ENCODE results near the gene TXNRD2.
"Not testable (repeated sequence)": the region's sequence is repeated elsewhere in the genome, so short reads cannot be mapped to it uniquely, and the experiment has no call there.

Gene TXNRD2

DNA sequence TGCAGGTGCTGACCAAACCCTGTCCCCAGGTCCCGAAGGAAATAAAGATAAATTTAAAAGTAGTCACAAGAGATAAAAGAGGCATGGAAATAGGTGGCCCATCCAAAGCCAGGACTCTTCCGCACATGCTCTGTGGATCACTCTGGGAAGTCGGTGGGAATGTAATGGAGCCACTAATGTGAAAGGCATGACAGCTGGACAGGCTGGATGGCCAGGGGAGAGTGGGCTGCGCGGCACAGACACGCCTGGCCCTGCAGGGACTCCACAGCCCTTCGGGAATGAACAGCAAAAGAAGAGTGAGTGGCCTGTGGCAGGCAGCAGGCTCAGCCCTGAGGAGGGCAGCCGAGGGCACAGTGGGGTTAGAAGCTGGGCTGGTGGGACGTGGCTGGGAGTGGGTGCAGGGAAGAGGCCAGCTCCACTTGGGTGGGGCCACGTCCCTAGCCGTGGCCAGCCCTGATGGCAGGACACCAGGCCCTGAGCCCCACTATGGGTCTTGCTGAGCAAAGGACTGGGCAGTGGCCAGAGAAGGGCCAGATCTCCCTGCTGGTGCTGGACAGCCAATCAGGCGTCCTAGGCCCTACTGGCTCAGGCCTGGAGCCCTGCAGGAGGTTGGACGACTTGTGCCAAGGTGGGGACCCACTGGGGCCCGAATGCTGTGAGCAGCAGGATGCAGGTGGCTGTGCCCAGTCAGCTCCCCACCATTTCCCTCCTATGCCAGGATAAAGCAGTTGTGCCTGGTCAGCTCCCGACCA is 55.6 kb downstream of the TXNRD2 start:
- intact Hi-C loops (cut with DNase I), result no loop called here
- no peak for DNase-seq

DNA sequence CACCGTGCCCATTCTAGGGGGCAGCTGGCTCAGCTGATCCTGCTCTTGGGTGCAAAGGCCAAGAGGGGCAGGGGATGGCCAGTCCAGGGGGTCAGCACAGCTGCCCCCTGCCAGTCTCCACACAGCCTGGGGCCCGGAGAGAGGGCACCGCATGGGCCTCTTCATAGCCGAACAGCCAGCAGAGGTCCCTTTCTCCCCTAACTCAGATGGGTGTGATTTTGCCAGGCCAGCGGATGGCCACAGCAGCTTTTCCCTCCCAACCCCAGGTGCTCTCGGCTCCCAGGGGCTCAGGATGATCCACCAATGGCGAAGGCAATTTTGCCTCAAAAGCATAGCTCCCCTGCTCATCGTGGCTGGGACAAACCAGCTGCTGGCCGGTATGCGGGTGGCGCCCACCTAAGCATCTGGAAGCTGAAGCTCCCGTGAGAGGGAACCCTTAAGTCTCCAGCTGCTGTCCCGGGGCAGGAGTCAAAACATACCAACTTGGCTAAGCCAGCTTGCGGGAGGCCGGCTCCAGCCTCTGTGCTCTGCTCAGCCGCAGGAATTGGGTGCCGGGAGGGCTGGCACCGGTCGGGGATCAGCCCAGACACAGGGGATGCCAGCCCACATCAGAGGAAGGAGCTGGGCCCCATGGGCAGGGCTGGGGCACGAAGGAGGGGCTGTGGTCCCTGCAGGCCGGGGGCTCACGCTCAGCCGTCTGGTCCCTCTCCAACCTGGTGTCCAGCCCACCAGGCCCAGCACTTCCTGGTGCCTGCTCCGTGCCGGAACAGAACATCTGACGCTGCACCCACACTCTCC is 56.5 kb downstream of the TXNRD2 start:
- intact Hi-C loops (cut with DNase I), result no loop called here
- no peak for DNase-seq

DNA sequence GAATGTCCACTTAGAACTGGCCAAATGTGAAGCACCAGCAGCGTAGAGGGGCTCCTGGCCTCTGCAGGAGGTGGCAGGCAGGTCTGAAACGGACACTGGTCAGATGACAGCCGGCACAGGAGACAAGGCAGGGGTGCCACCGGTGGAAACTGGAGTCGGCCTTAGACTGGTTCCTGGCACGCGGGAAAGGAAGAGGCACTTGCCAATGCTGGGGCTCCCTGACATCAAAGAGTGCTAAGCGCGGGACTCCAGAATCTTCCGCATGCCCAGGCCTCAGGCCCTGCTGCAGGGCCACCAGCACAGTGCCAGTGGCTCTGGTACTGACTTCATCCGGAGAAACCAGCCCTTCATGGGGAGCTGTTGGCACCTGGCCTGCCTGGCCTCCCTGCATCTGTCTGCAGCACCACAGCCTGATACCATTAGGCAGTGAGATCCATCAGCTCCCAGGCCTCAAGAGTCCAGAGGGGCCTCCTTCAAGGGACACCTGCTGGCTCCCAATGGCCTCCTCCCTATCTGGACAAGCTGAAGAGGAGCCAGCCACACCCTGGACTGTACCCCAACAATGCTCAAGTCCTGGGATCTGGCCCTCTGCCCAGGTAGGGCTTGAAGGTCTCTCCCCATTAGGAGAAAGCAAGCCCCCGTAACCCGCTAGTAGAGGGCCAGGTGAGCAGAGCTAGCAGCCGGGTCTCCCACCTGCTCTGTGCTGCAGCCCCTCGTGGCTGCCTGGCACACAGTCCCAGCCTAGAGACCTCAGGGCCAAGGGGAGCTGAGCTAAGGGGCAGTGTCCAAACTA is 57.3 kb downstream of the TXNRD2 start:
- peak in 1 of 42 donors; percentile 17 for DNase-seq
- intact Hi-C loops (cut with DNase I), result no loop called here

DNA sequence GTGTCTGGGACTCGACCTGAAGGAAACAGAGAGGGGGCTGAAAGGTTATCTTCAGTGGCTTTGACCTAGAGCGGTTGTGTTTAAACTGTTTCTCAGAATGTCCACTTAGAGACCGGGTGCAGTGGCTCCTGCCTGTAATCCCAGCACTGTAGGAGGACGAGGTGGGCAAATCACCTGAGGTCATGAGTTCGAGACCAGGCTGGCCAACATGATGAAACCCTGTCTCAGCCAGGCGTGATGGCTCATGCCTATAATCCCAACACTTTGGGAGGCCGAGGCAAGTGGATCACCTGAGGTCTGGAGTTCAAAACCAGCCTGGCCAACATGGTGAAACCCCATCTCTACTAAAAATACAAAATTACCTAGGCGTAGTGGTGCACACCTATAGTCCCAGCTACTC is 58.2 kb downstream of the TXNRD2 start:
- intact Hi-C loops (cut with DNase I), result not testable (repeated sequence)
- DNase-seq, result peak in 1 of 42 donors; percentile 6

DNA sequence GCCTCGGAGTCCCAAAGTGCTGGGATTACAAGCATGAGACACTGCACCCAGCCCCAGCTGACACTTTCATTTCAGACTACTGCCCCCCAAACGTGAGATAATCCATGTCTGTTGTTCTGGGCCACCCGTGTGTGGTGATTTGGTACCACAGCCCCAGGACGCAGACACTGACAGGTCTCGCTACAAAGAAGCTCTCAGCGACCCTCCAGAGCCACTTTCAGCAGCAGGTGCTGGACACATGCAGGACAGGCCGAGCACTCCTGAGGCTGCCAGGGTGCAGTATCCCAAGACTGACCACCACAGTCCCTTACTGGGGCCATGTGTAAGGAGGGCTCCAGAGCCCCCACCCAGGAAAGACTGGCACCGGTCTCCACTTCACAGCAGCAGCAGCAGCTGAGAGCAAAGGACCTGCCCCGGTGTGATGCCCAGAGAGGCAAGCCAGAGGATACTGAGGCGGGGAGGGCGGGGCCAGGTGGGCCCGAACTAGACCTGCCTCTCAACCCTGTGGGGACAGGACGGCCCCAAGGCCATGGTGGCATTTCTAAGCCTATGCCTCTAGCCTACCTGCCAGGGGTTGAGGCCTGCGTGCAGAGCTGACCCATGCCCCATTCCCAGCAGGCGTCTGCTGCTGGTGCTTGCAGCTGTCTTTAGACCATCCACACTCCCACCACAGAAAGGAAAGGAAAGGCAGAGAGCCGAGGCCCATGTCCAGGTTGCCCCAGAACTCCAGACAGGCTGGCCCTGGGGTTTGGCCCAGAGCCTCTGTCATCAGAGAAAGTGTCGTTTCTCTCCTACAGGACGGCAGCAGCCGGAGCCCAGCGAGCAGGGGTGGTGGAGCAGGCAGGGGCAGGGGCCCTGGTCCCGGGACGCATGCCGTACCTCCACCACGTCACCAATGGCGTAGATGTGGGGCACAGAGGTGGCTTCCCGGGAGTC is 58.9 kb downstream of the TXNRD2 start:
- intact Hi-C loops (cut with DNase I), result no loop called here
- DNase-seq, result peak in 5 of 42 donors; percentile 3 to 27 (median 14)

DNA sequence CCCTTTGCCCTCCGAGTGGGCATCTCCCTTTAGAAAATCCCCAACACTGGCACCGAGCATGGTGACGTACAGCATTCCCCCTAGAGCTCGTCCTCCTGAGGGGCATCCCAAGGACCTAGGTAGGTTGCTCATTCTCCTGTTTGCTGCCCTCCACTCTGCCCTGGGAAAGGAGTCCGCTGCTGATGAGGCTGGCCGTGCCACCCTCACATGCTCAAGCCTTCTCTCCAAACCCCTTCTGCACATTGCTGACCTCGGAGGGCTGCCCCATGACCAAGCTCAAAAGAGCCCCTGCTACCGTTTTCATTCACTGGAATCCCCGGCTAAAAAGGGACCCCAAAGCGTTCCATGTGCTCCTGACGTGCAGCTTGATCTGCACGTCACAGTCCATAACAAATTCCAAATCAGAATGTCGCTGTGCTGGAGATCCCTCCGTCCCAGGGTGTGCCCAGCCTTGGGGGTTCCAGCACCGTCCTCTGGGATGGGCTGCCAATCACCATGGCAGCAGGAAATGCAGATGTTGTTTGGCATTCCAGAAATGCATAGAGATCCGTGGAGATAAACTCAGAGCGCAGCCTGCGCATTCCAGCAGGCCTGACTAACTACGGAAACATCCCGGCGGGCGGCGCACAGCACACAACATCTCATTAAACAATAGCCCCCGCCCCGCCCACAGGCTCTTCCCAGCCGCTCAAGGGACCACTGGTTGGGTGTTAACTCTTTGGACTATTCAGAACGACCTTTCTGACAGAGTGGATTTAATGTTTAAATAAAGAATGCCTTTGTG is 60.6 kb downstream of the TXNRD2 start:
- DNase-seq, result peak in 7 of 42 donors; percentile 3 to 27 (median 11)
- intact Hi-C loops (cut with DNase I), result no loop called here

DNA sequence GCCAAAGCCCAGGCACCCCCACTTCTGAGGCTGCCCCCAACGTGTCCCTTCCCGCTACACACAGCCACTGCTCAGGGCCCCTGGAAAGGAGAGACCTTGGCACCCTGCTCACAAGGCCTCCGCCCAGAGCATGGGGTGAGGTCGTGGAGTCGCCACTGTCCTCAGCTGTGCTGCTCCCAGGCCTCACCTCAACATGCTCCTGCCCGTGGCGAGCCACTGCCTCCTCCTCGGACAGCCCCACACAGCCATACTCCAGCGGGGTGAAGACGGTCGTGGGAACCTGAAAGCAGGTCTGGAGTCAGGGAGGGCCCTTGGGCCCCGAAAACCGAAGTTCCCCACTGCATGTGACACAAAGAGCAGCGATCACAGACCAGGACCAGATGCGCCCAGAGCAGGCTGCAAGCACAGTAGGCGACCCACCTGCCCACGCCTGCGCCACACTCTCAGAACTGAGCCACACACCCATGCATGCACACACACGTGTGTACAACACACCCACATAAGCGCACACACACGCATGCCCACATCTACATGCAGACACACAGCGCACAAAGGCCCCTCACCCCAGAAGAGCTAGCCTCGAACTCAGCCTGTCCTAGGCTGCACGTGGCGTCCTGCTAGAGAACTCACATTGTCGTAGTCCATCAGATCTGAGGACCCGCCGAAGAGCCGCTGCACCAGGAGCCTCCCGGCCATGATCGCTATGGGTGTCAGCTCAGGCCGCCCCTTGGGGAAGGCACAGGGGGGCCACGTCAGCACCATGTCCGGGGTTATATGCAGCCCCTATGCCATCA is 61.4 kb downstream of the TXNRD2 start:
- DNase-seq, result peak in 8 of 42 donors; percentile 1 to 16 (median 10)
- intact Hi-C loops (cut with DNase I), result no loop called here

DNA sequence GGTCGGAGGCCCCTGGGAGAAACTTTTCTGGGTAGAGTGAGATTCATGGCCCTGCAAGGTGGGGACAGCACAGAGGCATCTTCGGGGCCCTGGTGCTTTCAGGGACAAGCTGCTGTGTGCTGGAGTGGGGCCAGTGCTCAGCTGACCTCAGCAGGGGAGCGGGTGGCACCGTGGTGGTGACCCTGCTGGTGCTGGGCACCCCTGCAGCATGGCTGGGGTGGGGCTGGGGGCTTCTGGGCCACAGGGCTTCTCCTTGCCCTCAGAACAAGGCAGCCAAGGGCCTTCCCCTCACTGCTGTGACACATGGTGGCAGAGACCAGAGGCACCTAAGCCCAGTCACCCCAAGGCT is 62.0 kb downstream of the TXNRD2 start:
- intact Hi-C loops (cut with DNase I), result no loop called here
- peak in 6 of 42 donors; percentile 2 to 11 (median 6) for DNase-seq

DNA sequence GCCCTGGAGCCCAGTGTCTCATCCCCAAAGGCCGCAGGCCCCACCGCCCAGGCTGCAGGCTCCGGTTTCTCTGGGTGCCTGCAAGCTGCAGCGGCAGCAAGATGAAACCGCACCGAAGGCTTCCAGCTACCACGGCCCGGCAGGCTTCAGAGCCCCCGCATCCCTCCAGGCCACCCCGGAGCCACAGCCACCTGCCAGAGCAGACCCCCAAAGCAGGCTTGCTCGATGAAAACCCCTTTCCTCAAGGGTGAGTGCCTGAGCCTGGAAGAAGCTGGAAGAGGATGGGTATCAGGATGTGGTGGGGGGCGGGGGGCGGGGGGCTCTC is 62.4 kb downstream of the TXNRD2 start:
- intact Hi-C loops (cut with DNase I), result no loop called here
- peak in 8 of 42 donors; percentile 3 to 23 (median 8) for DNase-seq

DNA sequence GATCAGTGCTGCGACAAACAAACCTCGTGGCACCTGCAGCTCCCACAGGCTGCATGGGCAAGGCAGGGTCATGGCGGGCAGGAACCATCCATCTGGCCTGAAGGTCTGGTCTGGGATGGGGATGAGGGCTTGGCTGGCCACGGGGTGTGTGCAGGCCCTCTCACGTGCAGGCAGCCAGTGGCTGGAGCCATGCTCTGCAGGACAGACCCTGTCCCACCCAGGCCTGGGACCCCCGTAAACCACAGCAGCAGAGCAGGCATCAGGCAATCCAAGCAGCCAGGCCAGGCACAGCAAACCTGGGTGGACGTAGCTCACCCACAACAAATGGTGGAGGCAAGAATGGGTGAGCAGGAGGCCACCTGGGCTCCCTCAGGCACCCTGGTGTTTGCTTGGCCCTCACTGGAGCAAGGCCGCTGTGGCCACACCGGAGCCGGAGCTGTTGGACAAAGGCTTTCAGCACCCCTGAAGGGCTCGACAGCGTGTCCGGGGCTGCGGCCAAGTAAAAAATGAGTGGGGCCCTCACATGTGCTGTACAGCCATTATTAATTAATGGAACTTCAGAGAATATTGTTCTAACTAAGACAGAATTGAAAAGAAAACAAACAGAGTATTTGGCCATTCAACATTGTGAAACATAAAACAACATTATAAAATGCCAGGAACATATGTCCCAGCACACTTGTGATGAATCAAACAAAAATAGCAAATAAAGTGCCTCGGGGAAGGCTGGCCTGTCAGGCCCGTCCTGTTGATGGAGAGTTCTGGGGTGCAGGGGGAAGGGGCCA is 63.0 kb downstream of the TXNRD2 start:
- intact Hi-C loops (cut with DNase I), result no loop called here
- peak in 10 of 42 donors; percentile 4 to 33 (median 8) for DNase-seq

DNA sequence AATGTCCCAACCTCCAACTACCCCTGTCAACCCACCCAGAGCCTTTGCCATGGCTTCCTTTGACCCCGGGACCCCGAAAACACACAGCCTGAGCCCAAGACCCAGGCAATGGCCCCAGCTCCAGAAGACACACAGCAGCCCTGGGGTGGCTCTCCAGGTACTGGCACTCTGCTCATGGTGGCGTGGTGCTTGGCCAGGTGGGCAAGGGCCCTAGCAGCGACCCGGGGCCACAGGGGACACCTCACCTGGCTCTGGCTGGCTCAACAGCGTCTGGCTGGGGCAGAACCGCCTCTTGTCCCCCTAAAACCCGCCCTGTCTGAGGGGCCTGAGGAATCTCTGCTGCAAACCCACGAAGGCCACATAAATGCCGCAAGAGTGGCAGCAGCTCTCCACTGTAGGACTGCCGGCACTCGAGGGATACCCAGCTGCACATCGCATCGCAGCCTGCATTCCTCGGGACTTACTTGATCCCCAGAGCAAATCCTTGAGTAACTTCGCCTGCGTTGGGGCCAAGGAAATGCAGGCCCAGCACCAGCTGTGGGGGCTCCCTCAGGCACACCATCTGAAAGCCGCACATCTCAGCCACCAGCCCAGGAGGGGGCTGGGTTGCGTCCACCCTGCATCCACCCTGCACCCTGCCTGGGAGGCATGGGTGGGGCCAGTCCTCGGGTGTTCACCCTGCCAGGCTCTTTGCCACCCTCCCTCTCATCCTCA is 63.8 kb downstream of the TXNRD2 start:
- intact Hi-C loops (cut with DNase I), result no loop called here
- DNase-seq, result peak in 11 of 42 donors; percentile 2 to 26 (median 7)

DNA sequence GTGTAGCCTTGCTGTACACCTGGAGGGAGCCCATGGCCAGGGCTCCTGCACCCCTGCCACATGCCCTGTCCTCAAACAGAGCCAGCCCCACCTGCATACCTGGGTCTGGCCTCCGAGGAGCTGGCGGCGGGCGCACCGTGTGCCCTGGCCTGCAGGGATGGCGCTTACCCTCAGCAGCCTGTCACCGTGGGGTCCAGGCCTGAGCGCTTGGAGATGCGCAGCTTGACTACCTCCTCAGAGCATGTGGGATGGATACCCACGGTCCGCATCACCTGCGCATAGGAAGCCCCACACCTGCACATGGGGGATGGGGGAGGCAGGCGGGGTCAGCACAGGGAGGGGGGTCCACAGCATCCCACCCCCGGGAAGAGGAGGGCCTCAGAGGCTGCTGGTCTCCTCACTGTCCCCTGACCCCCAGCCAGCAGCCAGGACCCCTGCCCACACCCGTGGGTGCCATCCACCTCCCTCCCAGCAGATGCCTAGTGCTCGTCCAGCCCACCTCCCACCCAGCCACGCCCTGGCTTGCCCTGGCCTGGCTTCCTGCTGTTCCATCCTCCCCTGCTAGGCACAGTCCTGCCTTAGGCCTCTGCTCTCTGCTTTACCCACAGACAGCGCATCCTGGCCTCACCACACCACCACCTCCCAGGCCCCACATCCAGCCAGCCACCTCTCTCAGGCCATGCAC is 64.5 kb downstream of the TXNRD2 start:
- peak in 10 of 42 donors; percentile 0 to 28 (median 10) for DNase-seq

DNA sequence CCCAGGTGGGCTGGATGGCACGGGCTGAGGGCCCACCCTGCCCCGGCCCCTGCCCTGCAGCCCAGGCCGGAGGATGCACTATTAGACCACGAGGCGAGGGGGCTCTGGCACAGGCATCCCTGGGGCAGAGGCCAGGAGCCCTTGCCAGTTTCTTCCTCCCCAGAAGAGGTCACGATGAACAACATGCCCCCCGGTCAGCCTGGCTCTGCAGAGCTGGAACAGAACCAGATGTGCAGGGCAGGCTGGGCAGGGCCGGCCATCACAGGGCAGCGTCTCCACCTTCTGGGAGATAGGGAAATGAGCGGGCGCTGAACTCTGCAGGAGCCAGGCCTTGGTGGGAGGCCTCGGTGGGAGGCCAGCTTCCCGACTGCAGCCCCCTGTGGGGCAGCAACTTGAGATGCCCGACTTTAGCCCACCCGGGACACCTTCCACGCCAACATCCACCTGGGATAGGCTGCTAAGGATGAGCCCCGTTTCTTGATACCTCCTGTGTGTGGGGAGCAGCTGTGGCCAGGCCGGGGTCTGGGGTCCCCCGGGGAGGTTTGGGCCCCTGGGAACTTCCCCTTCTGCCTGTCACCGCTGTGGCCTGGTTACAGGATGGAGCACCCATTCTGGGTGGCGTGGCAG is 65.2 kb downstream of the TXNRD2 start:
- intact Hi-C loops (cut with DNase I), result no loop called here
- peak in 12 of 42 donors; percentile 2 to 33 (median 8) for DNase-seq

More for the DNA sequence above, 64.5 kb downstream of the TXNRD2 start:
- intact Hi-C loops (cut with DNase I), result no loop called here

DNA sequence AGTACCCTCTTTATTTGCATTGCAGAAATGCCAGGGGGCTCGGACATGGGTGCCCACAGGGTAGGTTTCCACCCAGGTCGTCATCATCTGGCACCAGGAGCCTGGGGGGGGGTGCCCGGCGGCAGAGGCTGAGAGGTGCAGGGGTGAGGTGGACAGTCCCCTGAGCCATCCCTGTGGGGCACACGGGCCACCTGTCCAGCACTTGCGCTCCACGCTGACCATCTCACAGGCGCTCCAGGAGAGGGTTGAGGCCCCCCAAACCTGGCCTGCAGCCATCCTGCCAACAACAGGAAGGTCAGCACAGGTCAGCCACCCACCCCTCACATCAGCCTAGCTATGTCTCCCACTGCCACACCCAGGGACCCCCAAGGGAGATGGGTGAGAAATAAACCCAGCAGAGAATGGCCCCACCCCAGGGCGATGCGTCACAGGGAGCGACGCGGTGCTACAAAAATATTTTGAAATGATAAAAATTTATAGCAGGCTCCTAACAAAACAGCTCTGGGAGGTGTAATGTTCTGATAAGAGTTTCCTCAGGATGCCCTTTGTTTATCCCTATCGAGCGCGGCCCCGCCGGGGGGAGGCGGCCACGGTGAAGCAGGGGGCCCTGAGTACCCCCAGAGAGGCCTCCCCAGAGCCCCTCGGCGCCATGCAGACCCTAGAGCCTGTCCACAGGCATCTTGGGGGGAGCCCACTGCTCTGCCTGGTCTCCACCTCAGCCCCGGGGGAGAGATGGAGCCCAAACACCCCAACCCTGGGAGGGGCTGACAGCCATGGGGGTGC is 65.9 kb downstream of the TXNRD2 start:
- intact Hi-C loops (cut with DNase I), result no loop called here
- DNase-seq, result peak in 11 of 42 donors; percentile 1 to 37 (median 9)
